ENCODE data around the gene SNX9.
A peak's percentile ranks its signal among the peaks of the same experiment; 100 is the strongest.

The SNX9 gene

GRCh38 chr6:157907651-157908050 lies 84.6 kb downstream of the SNX9 start:
- H3K9ac ChIP-seq (ENCODE audit: low read depth, low read length, poor library complexity): no peak overlapping the region
- no CpG with 5 or more reads among the region's 7 CpGs for WGBS, 2 donors (ENCODE audit: extremely low coverage in 2 of 2, insufficient read length in 2 of 2, insufficient replicate concordance in 1 of 2)

GRCh38 chr6:157908369-157909281 lies 85.6 kb downstream of the SNX9 start:
- Histone ChIP-seq H2BK120ac (ENCODE audit: low read depth, low read length) (no peak overlapping the region), H3K4me3 (ENCODE audit: low read length in 2 of 2) (no peak overlapping the region), H3K14ac (ENCODE audit: low read length) (no peak overlapping the region), H3K36me3 (replicated peaks in 1 of 2; ENCODE audit: control insufficient read depth in 2 of 2, insufficient read depth in 2 of 2, low read length in 2 of 2) (peaks cover 11 to 57% of the 10 kb centered on the region in 2 donors), H4K91ac (ENCODE audit: low read depth, low read length, poor library complexity) (peak overlapping the region; percentile 35), H3K9ac (ENCODE audit: low read depth, low read length, poor library complexity) (no peak overlapping the region), H3K79me1 (ENCODE audit: low read depth, low read length) (no peaks in the 10 kb centered on the region), H3K4ac (ENCODE audit: low read length) (no peak overlapping the region), H3K27me3 (ENCODE audit: control insufficient read depth in 3 of 3, insufficient read depth in 3 of 3, low read depth in 1 of 3, low read length in 3 of 3) (no peaks in the 10 kb centered on the region), H4K8ac (ENCODE audit: low read depth, low read length) (no peak overlapping the region), H3K18ac (ENCODE audit: low read length) (no peak overlapping the region), H2BK5ac (ENCODE audit: low read length) (no peak overlapping the region), H3K23ac (ENCODE audit: low read depth, low read length, poor library complexity) (no peak overlapping the region), H3K4me1 (ENCODE audit: control insufficient read depth in 2 of 2, insufficient read depth in 1 of 2, low read depth in 1 of 2, low read length in 2 of 2) (peaks cover 0 to 2% of the 10 kb centered on the region in 2 donors), H3K4me2 (ENCODE audit: insufficient read depth, low read length, poor library complexity, severe bottlenecking) (no peak overlapping the region), H2AFZ (ENCODE audit: low read length) (no peak overlapping the region), H3K27ac (replicated peaks; ENCODE audit: low read length) (no peak overlapping the region), H2BK12ac (ENCODE audit: low read length) (no peak overlapping the region), H2BK15ac (ENCODE audit: low read length) (no peak overlapping the region), H2AK5ac (ENCODE audit: low read depth, low read length) (no peak overlapping the region), H3K9me3 (replicated peaks in 1 of 2; ENCODE audit: control insufficient read depth in 2 of 2, insufficient read depth in 1 of 2, low read depth in 1 of 2, low read length in 2 of 2) (peaks cover 3 to 9% of the 10 kb centered on the region in 2 donors)
- whole genome bisulfite sequencing, 2 donors (ENCODE audit: extremely low coverage in 2 of 2, insufficient read length in 2 of 2, insufficient replicate concordance in 1 of 2): no CpG with 5 or more reads among the region's 7 CpGs
- no peak for DNase-seq (ENCODE audit: low spot score)

More at GRCh38 chr6:157907651-157908050, 84.6 kb downstream of the SNX9 start:
- Histone ChIP-seq H2BK15ac (ENCODE audit: low read length) (no peak overlapping the region), H3K14ac (ENCODE audit: low read length) (no peak overlapping the region), H3K4ac (ENCODE audit: low read length) (no peak overlapping the region), H2AFZ (ENCODE audit: low read length) (no peak overlapping the region), H3K4me1 (ENCODE audit: control insufficient read depth in 2 of 2, insufficient read depth in 1 of 2, low read depth in 1 of 2, low read length in 2 of 2) (peaks cover 0 to 2% of the 10 kb centered on the region in 2 donors), H2BK120ac (ENCODE audit: low read depth, low read length) (no peak overlapping the region), H3K27me3 (ENCODE audit: control insufficient read depth in 3 of 3, insufficient read depth in 3 of 3, low read depth in 1 of 3, low read length in 3 of 3) (no peaks in the 10 kb centered on the region), H3K4me2 (ENCODE audit: insufficient read depth, low read length, poor library complexity, severe bottlenecking) (no peak overlapping the region), H3K36me3 (replicated peaks in 1 of 2; ENCODE audit: control insufficient read depth in 2 of 2, insufficient read depth in 2 of 2, low read length in 2 of 2) (peaks cover 12 to 64% of the 10 kb centered on the region in 2 donors), H2BK12ac (ENCODE audit: low read length) (no peak overlapping the region), H4K91ac (ENCODE audit: low read depth, low read length, poor library complexity) (peak overlapping the region; percentile 19), H2BK5ac (ENCODE audit: low read length) (no peak overlapping the region), H3K23ac (ENCODE audit: low read depth, low read length, poor library complexity) (no peak overlapping the region), H2AK5ac (ENCODE audit: low read depth, low read length) (no peak overlapping the region), H3K18ac (ENCODE audit: low read length) (no peak overlapping the region), H3K79me1 (ENCODE audit: low read depth, low read length) (no peaks in the 10 kb centered on the region), H3K9me3 (replicated peaks in 1 of 2; ENCODE audit: control insufficient read depth in 2 of 2, insufficient read depth in 1 of 2, low read depth in 1 of 2, low read length in 2 of 2) (peaks cover 3 to 6% of the 10 kb centered on the region in 2 donors), H4K8ac (ENCODE audit: low read depth, low read length) (no peak overlapping the region), H3K27ac (replicated peaks; ENCODE audit: low read length) (no peak overlapping the region), H3K4me3 (ENCODE audit: low read length in 2 of 2) (no peak overlapping the region)
- DNase-seq (ENCODE audit: low spot score): no peak

DNA sequence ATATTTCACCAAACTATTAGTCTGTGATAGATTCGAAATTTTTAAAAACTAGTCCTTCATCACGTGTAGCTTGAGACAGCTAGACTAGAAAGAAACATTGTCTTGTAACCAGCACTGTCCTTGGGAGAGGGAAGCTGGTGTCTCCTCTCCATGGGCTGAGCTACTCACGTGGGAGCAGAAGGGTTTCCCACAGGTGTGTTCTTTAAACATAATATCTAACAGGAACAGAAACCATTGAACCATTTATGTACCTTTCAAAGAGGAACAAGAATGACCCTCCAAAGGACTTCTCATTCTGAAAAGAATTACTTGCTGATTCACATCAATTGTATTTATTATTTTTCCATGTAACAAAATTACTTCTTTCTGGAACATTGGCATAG lies 86.2 kb downstream of the SNX9 start:
- Histone ChIP-seq H2BK120ac (ENCODE audit: low read depth, low read length) (no peak overlapping the region), H2BK12ac (ENCODE audit: low read length) (no peak overlapping the region), H3K18ac (ENCODE audit: low read length) (no peak overlapping the region), H3K27me3 (ENCODE audit: control insufficient read depth in 3 of 3, insufficient read depth in 3 of 3, low read depth in 1 of 3, low read length in 3 of 3) (no peaks in the 10 kb centered on the region), H2BK5ac (ENCODE audit: low read length) (no peak overlapping the region), H3K27ac (replicated peaks; ENCODE audit: low read length) (no peak overlapping the region), H3K4me3 (ENCODE audit: low read length in 2 of 2) (no peak overlapping the region), H3K36me3 (replicated peaks in 1 of 2; ENCODE audit: control insufficient read depth in 2 of 2, insufficient read depth in 2 of 2, low read length in 2 of 2) (peaks cover 11 to 60% of the 10 kb centered on the region in 2 donors), H3K4me2 (ENCODE audit: insufficient read depth, low read length, poor library complexity, severe bottlenecking) (no peak overlapping the region), H3K4ac (ENCODE audit: low read length) (no peak overlapping the region), H2AK5ac (ENCODE audit: low read depth, low read length) (no peak overlapping the region), H3K14ac (ENCODE audit: low read length) (no peak overlapping the region), H2BK15ac (ENCODE audit: low read length) (no peak overlapping the region), H2AFZ (ENCODE audit: low read length) (no peak overlapping the region), H3K79me1 (ENCODE audit: low read depth, low read length) (no peaks in the 10 kb centered on the region), H3K4me1 (ENCODE audit: control insufficient read depth in 2 of 2, insufficient read depth in 1 of 2, low read depth in 1 of 2, low read length in 2 of 2) (peaks cover 0 to 2% of the 10 kb centered on the region in 2 donors), H4K8ac (ENCODE audit: low read depth, low read length) (no peak overlapping the region), H3K23ac (ENCODE audit: low read depth, low read length, poor library complexity) (no peak overlapping the region), H4K91ac (ENCODE audit: low read depth, low read length, poor library complexity) (no peak overlapping the region), H3K9me3 (replicated peaks in 1 of 2; ENCODE audit: control insufficient read depth in 2 of 2, insufficient read depth in 1 of 2, low read depth in 1 of 2, low read length in 2 of 2) (peaks cover 3 to 9% of the 10 kb centered on the region in 2 donors), H3K9ac (ENCODE audit: low read depth, low read length, poor library complexity) (no peak overlapping the region)
- DNase-seq (ENCODE audit: low spot score): no peak
- no CpG with 5 or more reads among the region's 3 CpGs for WGBS, 2 donors (ENCODE audit: extremely low coverage in 2 of 2, insufficient read length in 2 of 2, insufficient replicate concordance in 1 of 2)

GRCh38 chr6:157911278-157911677 lies 88.2 kb downstream of the SNX9 start:
- no CpG with 5 or more reads among the region's 9 CpGs for WGBS, 2 donors (ENCODE audit: extremely low coverage in 2 of 2, insufficient read length in 2 of 2, insufficient replicate concordance in 1 of 2)
- Histone ChIP-seq H2AK5ac (ENCODE audit: low read depth, low read length) (no peak overlapping the region), H2BK120ac (ENCODE audit: low read depth, low read length) (no peak overlapping the region), H3K9ac (ENCODE audit: low read depth, low read length, poor library complexity) (no peak overlapping the region), H2BK15ac (ENCODE audit: low read length) (no peak overlapping the region), H4K8ac (ENCODE audit: low read depth, low read length) (no peak overlapping the region), H3K27ac (replicated peaks; ENCODE audit: low read length) (no peak overlapping the region), H3K4me3 (ENCODE audit: low read length in 2 of 2) (peak overlapping the region in 1 of 2 donors; percentile 26), H3K4ac (ENCODE audit: low read length) (no peak overlapping the region), H3K14ac (ENCODE audit: low read length) (no peak overlapping the region), H4K91ac (ENCODE audit: low read depth, low read length, poor library complexity) (no peak overlapping the region), H3K36me3 (replicated peaks in 1 of 2; ENCODE audit: control insufficient read depth in 2 of 2, insufficient read depth in 2 of 2, low read length in 2 of 2) (peaks cover 9 to 58% of the 10 kb centered on the region in 2 donors), H3K27me3 (ENCODE audit: control insufficient read depth in 3 of 3, insufficient read depth in 3 of 3, low read depth in 1 of 3, low read length in 3 of 3) (no peaks in the 10 kb centered on the region), H3K18ac (ENCODE audit: low read length) (no peak overlapping the region), H2BK5ac (ENCODE audit: low read length) (no peak overlapping the region), H3K4me2 (ENCODE audit: insufficient read depth, low read length, poor library complexity, severe bottlenecking) (no peak overlapping the region), H2BK12ac (ENCODE audit: low read length) (no peak overlapping the region), H3K4me1 (ENCODE audit: control insufficient read depth in 2 of 2, insufficient read depth in 1 of 2, low read depth in 1 of 2, low read length in 2 of 2) (no peaks in the 10 kb centered on the region), H3K9me3 (replicated peaks in 1 of 2; ENCODE audit: control insufficient read depth in 2 of 2, insufficient read depth in 1 of 2, low read depth in 1 of 2, low read length in 2 of 2) (peaks cover 0 to 12% of the 10 kb centered on the region in 2 donors), H3K79me1 (ENCODE audit: low read depth, low read length) (no peaks in the 10 kb centered on the region), H2AFZ (ENCODE audit: low read length) (no peak overlapping the region), H3K23ac (ENCODE audit: low read depth, low read length, poor library complexity) (no peak overlapping the region)
- no peak for DNase-seq (ENCODE audit: low spot score)

Measured in neuronal stem cell (in vitro differentiated cells).